ENCODE measurements around the gene IER5L.
"Not testable (repeated sequence)": the region's sequence is repeated elsewhere in the genome, so short reads cannot be mapped to it uniquely, and the experiment has no call there.

IER5L gene

DNA sequence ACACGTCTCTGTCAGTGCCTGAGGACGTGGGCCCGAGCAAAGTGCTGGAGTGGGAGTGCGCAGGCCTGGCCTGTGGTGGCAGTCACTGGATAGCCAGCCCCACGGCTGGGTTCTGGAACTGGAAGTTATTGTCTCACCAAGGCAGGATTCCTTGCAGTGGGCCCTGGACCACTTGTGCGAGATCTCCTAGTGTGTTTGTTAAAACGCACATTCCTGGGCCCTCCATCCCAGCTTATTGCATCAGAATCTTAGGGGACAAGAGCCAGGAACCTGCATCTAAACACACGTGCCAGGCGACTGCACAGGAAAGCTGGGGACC lies 40.0 kb downstream of the IER5L start:
- H3K27me3 Mint-ChIP-seq = no peaks in the 10 kb centered on the region
- DNase-seq (no peak), ATAC-seq (no peak)
- H3K36me3 Mint-ChIP-seq (ENCODE audit: low read depth) = peaks cover 18% of the 10 kb centered on the region
- peaks cover 39% of the 10 kb centered on the region for H3K4me1 Mint-ChIP-seq
- H3K27ac Mint-ChIP-seq = no peak overlapping the region
- no peaks in the 10 kb centered on the region for H3K9me3 Mint-ChIP-seq
- H3K4me3 Mint-ChIP-seq = no peak overlapping the region

DNA sequence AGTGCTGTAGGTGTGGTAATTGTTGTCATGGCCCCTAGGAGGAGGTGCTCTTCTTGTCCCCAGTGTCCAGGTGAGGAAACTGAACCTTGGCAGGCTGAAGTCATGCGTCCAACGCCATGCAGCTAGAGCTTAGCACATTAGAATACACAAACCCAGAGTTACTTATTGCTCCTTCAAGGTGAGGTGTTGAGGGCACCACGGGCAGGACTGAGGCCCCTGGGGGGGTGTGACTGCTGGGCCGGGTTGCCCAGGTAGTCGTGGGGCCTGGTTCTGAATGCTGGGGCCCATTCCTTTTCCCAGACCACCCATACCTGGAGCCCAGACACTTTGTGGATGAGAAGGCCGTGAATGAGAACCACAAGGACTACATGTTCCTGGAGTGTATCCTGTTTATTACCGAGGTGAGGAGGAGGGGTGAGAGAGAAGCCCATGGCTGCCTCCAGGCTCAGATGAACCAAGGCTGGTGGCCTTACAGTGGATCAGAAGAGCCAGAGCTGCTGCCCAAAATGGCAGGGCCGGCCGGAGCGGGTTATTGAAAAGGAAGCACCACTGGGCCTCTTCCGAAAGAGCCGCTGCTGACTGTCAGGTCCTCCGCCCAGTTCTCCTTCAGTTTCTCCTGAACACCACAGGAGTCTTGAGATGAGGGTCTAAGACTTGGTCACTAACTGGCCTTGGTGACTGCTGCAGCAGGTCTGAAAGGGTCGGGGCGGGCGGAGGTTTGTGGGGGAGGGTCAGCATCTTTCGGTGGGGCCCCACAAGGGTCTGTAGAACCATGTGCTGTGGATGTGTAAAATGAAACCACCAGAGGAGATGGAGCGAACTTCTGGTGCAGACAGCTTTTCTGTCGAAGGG lies 40.5 kb downstream of the IER5L start:
- Mint-ChIP-seq H3K4me3 (no peak overlapping the region), H3K9me3 (no peaks in the 10 kb centered on the region), H3K4me1 (peaks cover 33% of the 10 kb centered on the region), H3K36me3 (ENCODE audit: low read depth) (peaks cover 14% of the 10 kb centered on the region), H3K27me3 (no peaks in the 10 kb centered on the region), H3K27ac (no peak overlapping the region)
- no peak for DNase-seq
- no peak for ATAC-seq

DNA sequence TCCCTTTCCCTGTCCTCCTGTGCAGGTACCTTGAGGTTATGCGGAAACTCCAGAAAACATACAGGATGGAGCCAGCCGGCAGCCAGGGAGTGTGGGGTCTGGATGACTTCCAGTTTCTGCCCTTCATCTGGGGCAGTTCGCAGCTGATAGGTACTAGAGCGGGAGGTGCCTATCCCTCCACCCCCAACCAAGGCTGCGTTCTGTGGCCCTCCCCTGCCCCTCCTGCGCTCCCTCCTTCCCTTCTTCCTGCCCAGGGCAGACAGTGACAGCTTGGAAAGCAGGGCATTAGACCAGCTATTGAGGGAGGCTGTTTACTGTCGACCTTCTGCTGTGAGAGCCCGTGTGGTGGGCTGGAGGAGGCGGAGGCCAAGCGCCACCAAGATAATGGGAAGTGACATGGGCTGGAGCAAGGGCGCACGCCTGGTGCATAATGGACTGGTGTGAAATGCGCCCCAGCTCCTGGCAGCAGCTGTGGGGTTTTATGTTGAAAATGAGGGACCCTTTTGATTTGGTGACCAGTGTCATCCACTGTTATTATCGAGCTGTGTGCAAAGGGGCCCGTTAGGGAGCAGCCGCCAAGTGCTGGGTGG lies 41.5 kb downstream of the IER5L start:
- no peak overlapping the region for H3K27ac Mint-ChIP-seq
- no peak overlapping the region for H3K4me3 Mint-ChIP-seq

DNA sequence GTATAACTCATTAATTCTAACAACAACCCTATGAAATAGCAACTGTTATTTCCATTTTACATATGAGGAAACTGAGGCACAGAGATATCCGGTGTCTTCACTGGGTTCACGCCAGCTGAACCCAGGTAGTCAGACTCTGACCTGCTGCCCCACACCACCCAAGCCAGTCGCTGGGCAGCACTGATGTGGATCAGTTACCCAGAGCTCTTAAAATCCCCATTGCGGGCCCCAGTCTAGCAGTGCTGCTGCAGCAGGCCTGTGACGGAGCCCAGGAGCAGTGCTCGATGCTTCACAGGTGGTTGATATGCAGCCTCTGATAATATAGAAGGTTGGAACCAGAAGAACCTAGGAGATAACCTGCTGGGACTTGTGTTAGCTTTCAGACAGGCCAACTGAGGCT lies 42.6 kb downstream of the IER5L start:
- ATAC-seq = no peak
- H3K4me3 Mint-ChIP-seq = no peak overlapping the region
- peaks cover 21% of the 10 kb centered on the region for H3K4me1 Mint-ChIP-seq
- no peaks in the 10 kb centered on the region for H3K27me3 Mint-ChIP-seq
- H3K9me3 Mint-ChIP-seq = no peaks in the 10 kb centered on the region
- no peak for DNase-seq
- peaks cover 15% of the 10 kb centered on the region for H3K36me3 Mint-ChIP-seq (ENCODE audit: low read depth)
- H3K27ac Mint-ChIP-seq = no peak overlapping the region

More for the DNA sequence above, 41.5 kb downstream of the IER5L start:
- Mint-ChIP-seq H3K36me3 (ENCODE audit: low read depth) (peaks cover 13% of the 10 kb centered on the region), H3K9me3 (no peaks in the 10 kb centered on the region), H3K4me1 (peaks cover 29% of the 10 kb centered on the region), H3K27me3 (no peaks in the 10 kb centered on the region)
- no peak for DNase-seq
- ATAC-seq = no peak

DNA sequence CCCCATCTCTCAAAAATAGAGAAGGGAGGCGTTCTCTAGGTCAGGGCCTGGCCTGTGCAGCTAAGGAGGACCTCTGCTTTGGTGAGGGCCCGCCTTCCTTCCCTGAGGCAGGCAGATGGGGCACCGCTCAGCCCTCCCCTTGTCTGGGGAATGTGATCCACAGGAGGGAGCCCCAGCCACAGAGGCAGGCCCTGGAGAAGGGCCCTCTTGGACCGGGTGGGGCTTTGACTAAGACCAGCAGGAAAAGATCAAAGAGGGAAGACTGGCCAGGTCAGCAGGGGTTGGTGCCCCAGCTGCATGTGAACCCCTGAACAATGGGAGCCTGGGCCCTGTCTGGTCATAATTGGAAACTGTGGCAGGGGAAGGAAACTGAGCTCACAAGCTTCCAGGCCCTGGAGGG lies 45.0 kb downstream of the IER5L start:
- H3K4me1 Mint-ChIP-seq = peaks cover 6% of the 10 kb centered on the region
- no peak for ATAC-seq

DNA sequence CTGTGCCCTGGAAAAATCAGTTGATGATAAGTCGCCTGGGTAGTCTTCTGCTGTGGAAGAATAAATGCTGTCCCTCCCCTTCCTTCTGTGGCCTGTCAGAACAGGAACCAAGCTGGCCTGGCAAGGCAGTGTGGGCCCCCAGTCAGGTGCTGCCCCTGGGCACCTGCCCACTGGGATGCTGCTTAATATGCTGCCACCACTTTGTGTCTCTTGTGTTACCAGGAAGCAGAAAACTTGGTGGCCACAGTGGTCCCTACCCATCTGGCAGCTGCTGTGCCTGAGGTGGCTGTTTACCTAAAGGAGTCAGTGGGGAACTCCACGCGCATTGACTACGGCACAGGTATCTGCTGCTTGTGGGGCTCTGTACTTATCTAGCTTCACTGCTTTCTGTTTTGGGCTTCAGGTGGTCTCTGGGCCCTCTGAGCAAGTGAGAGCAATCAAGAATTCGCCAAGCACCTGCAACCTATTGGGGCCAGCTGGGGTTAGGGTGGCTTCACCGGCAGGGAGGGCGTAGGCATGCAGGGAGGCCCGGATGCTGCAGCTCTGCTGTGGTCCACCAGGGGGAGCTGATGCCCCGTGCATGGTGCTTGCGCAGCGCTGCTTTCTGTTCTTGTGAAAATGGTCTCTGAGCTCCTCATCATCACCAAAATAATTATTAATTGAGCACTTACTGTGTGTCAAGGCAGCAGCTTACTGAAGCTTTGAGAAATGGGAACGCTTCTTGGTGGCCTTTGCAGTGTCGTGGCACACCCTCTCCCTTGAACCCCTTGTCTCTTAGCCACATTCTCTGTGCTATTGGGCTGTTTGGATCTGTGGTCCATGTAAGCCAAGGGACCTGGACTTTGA lies 46.5 kb downstream of the IER5L start:
- Mint-ChIP-seq H3K36me3 (ENCODE audit: low read depth) (peaks cover 22% of the 10 kb centered on the region), H3K4me1 (peaks cover 6% of the 10 kb centered on the region), H3K27ac (no peak overlapping the region), H3K4me3 (no peak overlapping the region), H3K27me3 (no peaks in the 10 kb centered on the region), H3K9me3 (no peaks in the 10 kb centered on the region)
- DNase-seq (peak; percentile 89), ATAC-seq (peak; percentile 97)

More for the DNA sequence above, 45.0 kb downstream of the IER5L start:
- H3K9me3 Mint-ChIP-seq = no peaks in the 10 kb centered on the region
- peaks cover 20% of the 10 kb centered on the region for H3K36me3 Mint-ChIP-seq (ENCODE audit: low read depth)
- no peak overlapping the region for H3K27ac Mint-ChIP-seq
- no peaks in the 10 kb centered on the region for H3K27me3 Mint-ChIP-seq
- DNase-seq = no peak
- no peak overlapping the region for H3K4me3 Mint-ChIP-seq

DNA sequence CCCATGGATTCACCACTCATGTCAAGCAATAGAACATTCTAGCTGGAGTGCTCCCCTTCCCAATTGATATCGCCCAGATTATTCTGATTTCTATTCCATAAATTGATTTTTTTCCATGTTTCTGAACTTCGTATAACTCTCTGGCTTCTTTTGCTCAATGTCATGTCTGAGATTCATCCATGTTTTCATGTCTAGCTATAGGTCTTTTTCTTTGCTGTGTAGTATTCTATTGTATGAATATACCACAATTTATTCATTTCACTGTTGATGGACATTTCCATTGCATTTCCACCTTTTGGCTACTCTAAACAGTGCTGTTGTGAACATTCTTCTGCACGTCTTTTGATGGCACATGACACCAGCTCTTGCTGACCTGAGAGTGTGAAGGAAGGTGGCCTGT lies 47.3 kb downstream of the IER5L start:
- DNase-seq (no peak), ATAC-seq (no peak)
- Mint-ChIP-seq H3K4me1 (peaks cover 6% of the 10 kb centered on the region), H3K36me3 (ENCODE audit: low read depth) (peaks cover 24% of the 10 kb centered on the region), H3K9me3 (no peaks in the 10 kb centered on the region), H3K4me3 (no peak overlapping the region), H3K27ac (no peak overlapping the region), H3K27me3 (no peaks in the 10 kb centered on the region)

DNA sequence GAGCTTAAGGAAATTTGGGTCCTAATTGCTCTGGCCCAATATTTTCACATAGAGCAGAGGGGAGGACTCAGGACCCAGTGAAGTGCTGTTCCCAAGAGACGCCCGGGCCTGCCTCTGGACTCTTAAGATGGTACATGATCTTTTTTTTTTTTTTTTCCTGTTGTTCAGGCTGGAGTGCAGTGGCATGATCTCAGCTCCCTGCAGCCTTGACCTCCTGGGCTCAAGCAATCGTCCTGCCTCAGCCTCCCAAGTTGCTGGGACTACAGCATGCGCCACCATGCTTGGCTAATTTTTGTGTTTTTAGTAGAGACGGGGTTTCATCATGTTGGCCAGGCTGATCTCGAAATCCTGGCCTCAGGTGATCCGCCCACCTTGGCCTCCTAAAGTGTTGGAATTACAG lies 47.8 kb downstream of the IER5L start:
- H3K9me3 Mint-ChIP-seq, DNase-seq, H3K4me3 Mint-ChIP-seq, ATAC-seq, H3K27me3 Mint-ChIP-seq, H3K27ac Mint-ChIP-seq, H3K4me1 Mint-ChIP-seq: not testable (repeated sequence)
- peaks cover 22% of the 10 kb centered on the region for H3K36me3 Mint-ChIP-seq (ENCODE audit: low read depth)

DNA sequence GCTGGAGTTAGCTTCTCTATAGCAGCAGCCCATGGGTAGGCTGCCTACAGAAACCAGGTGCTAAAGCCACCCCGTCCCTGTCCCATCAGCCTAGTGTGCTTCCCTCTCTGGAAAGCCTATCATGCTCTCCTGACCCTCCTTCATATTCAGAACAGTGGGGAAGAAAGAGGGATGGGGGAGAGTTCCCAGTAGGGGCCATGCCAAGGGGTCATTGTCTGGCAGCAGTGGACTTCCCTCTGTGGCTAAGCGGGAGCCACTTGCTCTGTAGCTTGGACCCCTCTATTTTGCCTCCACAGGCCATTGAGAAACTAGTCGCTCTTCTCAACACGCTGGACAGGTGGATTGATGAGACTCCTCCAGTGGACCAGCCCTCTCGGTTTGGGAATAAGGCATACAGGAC lies 49.4 kb downstream of the IER5L start:
- Mint-ChIP-seq H3K27ac (no peak overlapping the region), H3K4me1 (peaks cover 6% of the 10 kb centered on the region), H3K27me3 (no peaks in the 10 kb centered on the region), H3K4me3 (no peak overlapping the region), H3K9me3 (no peaks in the 10 kb centered on the region), H3K36me3 (ENCODE audit: low read depth) (peaks cover 24% of the 10 kb centered on the region)
- ATAC-seq (no peak), DNase-seq (no peak)

DNA sequence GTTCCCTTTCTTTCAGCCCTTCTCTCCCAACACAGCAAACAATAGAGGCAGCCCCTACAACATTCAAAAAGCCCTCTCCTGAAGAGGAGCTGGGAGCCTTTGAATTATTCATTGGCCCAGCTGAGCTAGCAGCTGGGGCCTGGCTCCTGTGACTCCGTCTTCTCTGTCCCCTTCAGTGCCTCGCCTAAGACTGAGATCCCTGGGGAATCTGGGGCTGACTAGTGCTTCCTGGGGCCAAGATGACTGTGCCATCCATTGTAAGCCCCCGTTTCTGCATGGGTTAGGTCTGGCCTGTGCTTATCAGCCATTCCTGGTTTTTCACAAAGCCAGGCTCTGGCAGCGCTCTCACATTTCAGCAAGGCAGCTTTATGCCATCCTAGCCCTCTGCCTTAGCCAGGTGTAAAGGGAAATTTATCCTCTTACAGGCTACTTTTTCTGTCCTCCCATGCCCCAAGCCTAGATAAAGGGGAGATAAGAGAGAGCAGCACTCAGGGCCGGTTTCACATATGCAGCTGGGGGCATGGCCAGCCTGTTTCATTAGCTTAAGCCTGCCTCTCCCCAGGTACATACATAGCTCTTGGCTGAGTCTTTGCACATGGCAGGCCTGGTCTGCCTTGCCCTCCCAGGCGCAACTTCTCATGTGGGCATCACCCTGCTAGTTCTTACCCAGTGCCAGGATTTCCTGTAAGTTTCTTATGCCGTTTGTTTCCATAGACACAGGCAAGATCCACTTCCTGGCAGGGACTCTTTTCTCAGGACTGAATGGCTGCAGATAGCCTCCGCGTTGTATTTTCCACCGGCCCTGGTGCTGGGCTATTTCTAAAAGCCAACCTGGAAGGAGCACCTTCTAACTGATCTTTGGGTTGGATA lies 51.1 kb downstream of the IER5L start:
- DNase-seq = no peak
- Mint-ChIP-seq H3K9me3 (no peaks in the 10 kb centered on the region), H3K27ac (no peak overlapping the region), H3K4me3 (no peak overlapping the region), H3K36me3 (ENCODE audit: low read depth) (peaks cover 26% of the 10 kb centered on the region), H3K4me1 (peaks cover 5% of the 10 kb centered on the region), H3K27me3 (no peaks in the 10 kb centered on the region)
- no peak for ATAC-seq
